Sigmoid colon (tissue), 7 donors: ENCODE results near the gene TRAPPC5. TPM values are rescaled to one million over a fixed set of nuclear protein-coding genes. Genes with fewer than 3 reads are reported as not detected.
A peak's percentile ranks its signal among the peaks of the same experiment; 100 is the strongest.

ENCODE experiments used
- DNase-seq: peaks from one replicate; pipeline ENCODE4 v3.0.0-alpha.2; 2019
- H3K27ac ChIP-seq, 4 donors: fragments of 200-600 bp; sonication (generic); one replicate each; pipeline ENCODE4 v1.5.1; 2016 to 2019; ENCODE audit warnings: mild to moderate bottlenecking in 1 of 4
- H3K27me3 ChIP-seq, 3 donors: fragments of 200-600 bp; sonication (generic); one replicate each; pipeline ENCODE4 v1.5.1; 2019; ENCODE audit warnings: mild to moderate bottlenecking in 1 of 3
- H3K36me3 ChIP-seq, 4 donors: fragments of 200-600 bp; sonication (generic); one replicate each; pipeline ENCODE4 v1.5.1; 2016 to 2019
- H3K4me1 ChIP-seq, 4 donors: fragments of 200-600 bp; sonication (generic); one replicate each; pipeline ENCODE4 v1.5.1; 2017 to 2019
- H3K4me3 ChIP-seq, 4 donors: fragments of 200-600 bp; sonication (generic); one replicate each; pipeline ENCODE4 v1.5.1; 2017 to 2019; ENCODE audit warnings: mild to moderate bottlenecking in 2 of 4, moderate library complexity in 1 of 4
- H3K9me3 ChIP-seq, 4 donors: fragments of 200-600 bp in 3 of 4; sonication (generic) in 3 of 4; one replicate each; pipeline versions ENCODE4 v1.5.1 to v1.6.1; 2013 to 2019
- CTCF ChIP-seq, 4 experiments: fragments of 450-650 bp in 3 of 4; fragments of 200-600 bp in 1 of 4; IDR thresholded peaks; one replicate each; pipeline ENCODE4 v1.5.1; 2016 to 2019; ENCODE audit warnings: antibody characterized with exemption in 4 of 4, mild to moderate bottlenecking in 3 of 4, moderate library complexity in 2 of 4
- EP300 ChIP-seq, 4 donors: sonication (generic); formaldehyde crosslinking; IDR thresholded peaks; one replicate each; pipeline ENCODE4 v1.6.1; 2017; ENCODE audit warnings: antibody characterized with exemption in 4 of 4
- POLR2A ChIP-seq, 2 donors: fragments of 450-650 bp; IDR thresholded peaks; one replicate each; pipeline ENCODE4 v1.6.1; 2016; ENCODE audit warnings: antibody characterized with exemption in 2 of 2, mild to moderate bottlenecking in 2 of 2, moderate library complexity in 2 of 2
- POLR2AphosphoS5 ChIP-seq, 4 donors: sonication (generic); formaldehyde crosslinking; IDR thresholded peaks; one replicate each; pipeline ENCODE4 v1.6.1; 2017; ENCODE audit warnings: antibody characterized with exemption in 4 of 4
- WGBS, 2 donors: extraction: QIAGEN DNeasy Blood & Tissue Kit; methylation state at CpG; one replicate each; pipeline ENCODE4 v1.1.7; 2013; 5-methylcytosine and 5-hydroxymethylcytosine counted together
- intact Hi-C: fragments of 100-400 bp; cut with DNase I; formaldehyde crosslinking; loops from one replicate; pipeline ENCODE4 v1.15.1; 2023
- polyA plus RNA-seq, 3 donors: library from polyadenylated mRNA; stranded (reverse); fragments of 200-250 nt; gene quantifications; one replicate each; pipeline ENCODE4 v1.2.3, GENCODE V29; 2013
- total RNA-seq, 4 donors: library from RNA; depleted of rRNA; stranded (reverse); fragments of >200 nt; gene quantifications; one replicate each; pipeline ENCODE4 v1.1.0, GENCODE V29; 2016
- donor health status: healthy with polysubstance abuse.
- donor health status: Bipolar disorder and iron deficiency.
- donor health status: healthy.

TRAPPC5 gene
- total and polyA plus RNA-seq, 7 donors, result 32.8 to 89.6 (median 55.3) TPM

GRCh38 chr19:7706188-7706954, 25.7 kb downstream of the TRAPPC5 start:
- no peak for TF ChIP-seq POLR2A (IDR thresholded peaks at IDR 0.05)
- TF ChIP-seq EP300 (IDR thresholded peaks at IDR 0.05), result no peak
- no peak for TF ChIP-seq CTCF (IDR thresholded peaks at IDR 0.05)
- TF ChIP-seq POLR2AphosphoS5 (IDR thresholded peaks at IDR 0.05), result no peak
- no peak for DNase-seq
- WGBS, 2 donors, result 65 to 75% methylated on average over 14 of the region's 14 CpGs
- no peaks in the 10 kb centered on the region for H3K36me3 ChIP-seq
- peaks cover 0 to 17% (median 0%) of the 10 kb centered on the region in 3 donors for H3K27me3 ChIP-seq
- H3K4me3 ChIP-seq, result no peak overlapping the region
- no peaks in the 10 kb centered on the region for H3K9me3 ChIP-seq
- intact Hi-C loops, result no loop called here
- no peaks in the 10 kb centered on the region for H3K4me1 ChIP-seq
- peak overlapping the region in 1 of 4 donors; percentile 31 for H3K27ac ChIP-seq

- TF ChIP-seq CTCF (IDR thresholded peaks at IDR 0.05), result no peak
- no peak for TF ChIP-seq POLR2AphosphoS5 (IDR thresholded peaks at IDR 0.05)
- TF ChIP-seq EP300 (IDR thresholded peaks at IDR 0.05), result no peak
- no peak for TF ChIP-seq POLR2A (IDR thresholded peaks at IDR 0.05)
These were observed 26.4 kb downstream of the TRAPPC5 start for GRCh38 chr19:7706955-7707456.

GRCh38 chr19:7709932-7710460, 29.4 kb downstream of the TRAPPC5 start:
- no peak for DNase-seq
- H3K27ac ChIP-seq, result no peak overlapping the region
- no peaks in the 10 kb centered on the region for H3K9me3 ChIP-seq
- TF ChIP-seq CTCF (IDR thresholded peaks at IDR 0.05), result no peak
- no peak for TF ChIP-seq POLR2AphosphoS5 (IDR thresholded peaks at IDR 0.05)
- TF ChIP-seq EP300 (IDR thresholded peaks at IDR 0.05), result no peak
- WGBS, 2 donors, result 74 to 76% methylated on average over 10 of the region's 10 CpGs
- no peaks in the 10 kb centered on the region for H3K4me1 ChIP-seq
- no peaks in the 10 kb centered on the region for H3K27me3 ChIP-seq
- H3K36me3 ChIP-seq, result no peaks in the 10 kb centered on the region
- intact Hi-C loops, result no loop called here
- H3K4me3 ChIP-seq, result no peak overlapping the region

More at GRCh38 chr19:7706955-7707456, 26.4 kb downstream of the TRAPPC5 start:
- WGBS, 2 donors, result 63% methylated on average over 8 of the region's 8 CpGs
- Histone ChIP-seq H3K9me3 (no peaks in the 10 kb centered on the region), H3K4me3 (no peak overlapping the region), H3K4me1 (no peaks in the 10 kb centered on the region), H3K27ac (peak overlapping the region in 1 of 4 donors; percentile 25), H3K27me3 (peaks cover 0 to 15% (median 0%) of the 10 kb centered on the region in 3 donors), H3K36me3 (no peaks in the 10 kb centered on the region)
- intact Hi-C loops, result no loop called here
- no peak for DNase-seq

- DNase-seq, result no peak
- H3K4me3 ChIP-seq, result no peak overlapping the region
- no peak overlapping the region for H3K27ac ChIP-seq
- no peaks in the 10 kb centered on the region for H3K9me3 ChIP-seq
- no peaks in the 10 kb centered on the region for H3K4me1 ChIP-seq
- WGBS, 2 donors, result 76 to 77% methylated on average over 5 of the region's 5 CpGs
- TF ChIP-seq EP300 (IDR thresholded peaks at IDR 0.05) (no peak), POLR2A (IDR thresholded peaks at IDR 0.05) (no peak), POLR2AphosphoS5 (IDR thresholded peaks at IDR 0.05) (no peak), CTCF (IDR thresholded peaks at IDR 0.05) (no peak)
- no peaks in the 10 kb centered on the region for H3K27me3 ChIP-seq
- intact Hi-C loops, result no loop called here
- no peaks in the 10 kb centered on the region for H3K36me3 ChIP-seq
These were observed 30.0 kb downstream of the TRAPPC5 start for GRCh38 chr19:7710616-7711015.
